Loucy (cell line): ENCODE data around the gene PLPP7.

Experiments
- H2AFZ ChIP-seq: fragments of 200-600 bp; sonication (generic); 2 replicates; pipeline ENCODE4 v1.6.0; 2016; ENCODE audit warnings: antibody characterized with exemption, mild to moderate bottlenecking, low read length, moderate library complexity
- H3F3A ChIP-seq: fragments of 200-600 bp; 2 replicates; pipeline ENCODE4 v1.6.0; 2016; ENCODE audit warnings: antibody characterized with exemption, low read depth, mild to moderate bottlenecking
- H3K27me3 ChIP-seq: fragments of 200-600 bp; sonication (generic); 2 replicates; pipeline ENCODE4 v1.6.1; 2014; ENCODE audit warnings: low read length, mild to moderate bottlenecking; ENCODE audit not compliant: insufficient read depth, poor library complexity, severe bottlenecking
- H3K36me3 ChIP-seq: fragments of 200-600 bp; sonication (generic); 2 replicates; pipeline ENCODE4 v1.6.1; 2016; ENCODE audit warnings: low read length; ENCODE audit not compliant: insufficient read depth
- H3K4me1 ChIP-seq: fragments of 200-600 bp; sonication (generic); 2 replicates; pipeline ENCODE4 v1.5.1; 2014; ENCODE audit warnings: low read length, mild to moderate bottlenecking; ENCODE audit not compliant: insufficient read depth, poor library complexity, severe bottlenecking
- H3K4me2 ChIP-seq: fragments of 200-600 bp; sonication (generic); 2 replicates; pipeline ENCODE4 v1.6.0; 2014; ENCODE audit warnings: antibody characterized with exemption, low read length, low read depth, mild to moderate bottlenecking; ENCODE audit not compliant: poor library complexity, severe bottlenecking
- H3K4me3 ChIP-seq: fragments of 200-600 bp; sonication (generic); 2 replicates; pipeline ENCODE4 v1.5.1; 2014; ENCODE audit warnings: low read length, mild to moderate bottlenecking, mixed read lengths; ENCODE audit not compliant: poor library complexity, severe bottlenecking
- H3K79me2 ChIP-seq: fragments of 200-600 bp; sonication (generic); 2 replicates; pipeline ENCODE4 v1.6.1; 2014; ENCODE audit warnings: low read length; ENCODE audit not compliant: insufficient read depth
- H3K9ac ChIP-seq: fragments of 200-600 bp; sonication (generic); 2 replicates; pipeline ENCODE4 v1.6.0; 2014; ENCODE audit warnings: mild to moderate bottlenecking, low read depth, low read length, moderate library complexity; ENCODE audit not compliant: poor library complexity, severe bottlenecking
- H3K9me2 ChIP-seq: fragments of 200-600 bp; sonication (generic); replicated peaks from 2 replicates; pipeline ENCODE4 v1.6.1; 2016; ENCODE audit warnings: low read depth, low read length, mixed read lengths
- H3K9me3 ChIP-seq: fragments of 200-600 bp; sonication (generic); 2 replicates; pipeline ENCODE4 v1.6.1; 2014; ENCODE audit warnings: mild to moderate bottlenecking, antibody characterized with exemption, low read length, low read depth; ENCODE audit not compliant: insufficient read depth
- H4K20me1 ChIP-seq: fragments of 200-600 bp; sonication (generic); 2 replicates; pipeline ENCODE4 v1.6.0; 2014; ENCODE audit warnings: antibody characterized with exemption, low read length, mild to moderate bottlenecking; ENCODE audit not compliant: insufficient read depth, poor library complexity, severe bottlenecking
- CTCF ChIP-seq: fragments of 200-600 bp; sonication (generic); conservative IDR thresholded peaks from 2 replicates; pipeline ENCODE4 v1.5.1; 2014; ENCODE audit warnings: mild to moderate bottlenecking, antibody characterized with exemption, low read length
- EZH2phosphoT487 ChIP-seq: fragments of 200-600 bp; IDR thresholded peaks from 2 replicates; pipeline ENCODE4 v1.6.1; 2018; ENCODE audit warnings: antibody characterized with exemption, mild to moderate bottlenecking, moderate library complexity, borderline replicate concordance

Gene PLPP7

GRCh38 chr9:131275332-131276093, 14.0 kb upstream of the PLPP7 start:
- peaks cover 60% of the 10 kb centered on the region for H3K79me2 ChIP-seq
- no peaks in the 10 kb centered on the region for H3K9me3 ChIP-seq
- no peaks in the 10 kb centered on the region for H3K27me3 ChIP-seq
- peak overlapping the region; percentile 84 for H3K9ac ChIP-seq
- H3K4me3 ChIP-seq: peak overlapping the region; percentile 67
- no peak overlapping the region for H2AFZ ChIP-seq
- H3F3A ChIP-seq: no peaks in the 10 kb centered on the region
- H3K4me2 ChIP-seq: peak overlapping the region; percentile 90
- no peaks in the 10 kb centered on the region for H4K20me1 ChIP-seq
- no peaks in the 10 kb centered on the region for H3K9me2 ChIP-seq
- TF ChIP-seq EZH2phosphoT487: no peak
- TF ChIP-seq CTCF: peak; percentile 62
- no peaks in the 10 kb centered on the region for H3K36me3 ChIP-seq
- H3K4me1 ChIP-seq: peaks cover 62% of the 10 kb centered on the region

- Histone ChIP-seq H3K27me3 (no peaks in the 10 kb centered on the region), H3K4me3 (peak within 1 kb of the TSS; percentile 67), H3K4me2 (peak within 1 kb of the TSS; percentile 90), H3F3A (no peaks in the 10 kb centered on the region), H3K9ac (peak within 1 kb of the TSS; percentile 84), H3K36me3 (no peaks in the 10 kb centered on the region), H3K9me3 (no peaks in the 10 kb centered on the region), H3K4me1 (peaks cover 54% of the 10 kb centered on the region), H2AFZ (0 out of 2 replicates have a peak within 1 kb of the TSS, but pooled peaks have one; percentile 45), H3K9me2 (no peaks in the 10 kb centered on the region), H3K79me2 (peaks cover 52% of the 10 kb centered on the region), H4K20me1 (no peaks in the 10 kb centered on the region)
- TF ChIP-seq EZH2phosphoT487: no peak
- 0 out of 2 replicates have a peak, but pooled peaks have one; percentile 13 for TF ChIP-seq CTCF
These were observed 13.2 kb upstream of the PLPP7 start, which contains the start of gene FAM78A for GRCh38 chr9:131276094-131276888. Gene FAM78A (minus strand): TSS chr9:131276510. CDS start chr9:131276179, 331 bp downstream.

GRCh38 chr9:131276891-131277286, 12.6 kb upstream of the PLPP7 start:
- Histone ChIP-seq H3F3A (no peaks in the 10 kb centered on the region), H4K20me1 (no peaks in the 10 kb centered on the region), H3K4me2 (peak overlapping the region; percentile 90), H3K4me3 (peak overlapping the region; percentile 67), H3K27me3 (no peaks in the 10 kb centered on the region), H3K9ac (peak overlapping the region; percentile 59), H3K4me1 (peaks cover 48% of the 10 kb centered on the region), H3K79me2 (peaks cover 46% of the 10 kb centered on the region), H2AFZ (no peak overlapping the region), H3K9me3 (no peaks in the 10 kb centered on the region), H3K36me3 (no peaks in the 10 kb centered on the region), H3K9me2 (no peaks in the 10 kb centered on the region)
- no peak for TF ChIP-seq EZH2phosphoT487
- TF ChIP-seq CTCF: no peak
